ENCODE results near the gene WRAP73. TPM values are rescaled to one million over a fixed set of nuclear protein-coding genes. Genes with fewer than 3 reads are reported as not detected.

Gene WRAP73
- polyA plus RNA-seq, 3 donors, result 26.1 to 64.9 (median 33.2) TPM

- Histone ChIP-seq H3K79me2 (ENCODE audit: insufficient read depth, low read length) (no peaks in the 10 kb centered on the region), H3K4me2 (replicated peaks; ENCODE audit: extremely low read depth, low read length, poor library complexity, severe bottlenecking) (no peak overlapping the region), H4K20me1 (ENCODE audit: insufficient read depth, low read length) (no peaks in the 10 kb centered on the region), H2AFZ (ENCODE audit: insufficient read depth, low read depth, low read length, poor library complexity, severe bottlenecking) (no peak overlapping the region), H3K4me1 (ENCODE audit: control insufficient read depth in 1 of 2, insufficient read depth in 2 of 2, low read length in 2 of 2) (peaks cover 3 to 10% of the 10 kb centered on the region in 2 donors), H3K4me3 (replicated peaks in 1 of 3; ENCODE audit: low read depth in 2 of 3, low read length in 3 of 3) (no peak overlapping the region), H3K9ac (ENCODE audit: insufficient read depth, low read length, poor library complexity, severe bottlenecking) (no peak overlapping the region), H3K27ac (ENCODE audit: low read depth in 1 of 2, low read length in 2 of 2) (no peak overlapping the region), H3K9me3 (replicated peaks in 1 of 2; ENCODE audit: control insufficient read depth in 1 of 2, insufficient read depth in 1 of 2, low read length in 2 of 2) (no peaks in the 10 kb centered on the region), H3K27me3 (ENCODE audit: control insufficient read depth in 2 of 2, insufficient read depth in 2 of 2, low read length in 2 of 2) (peaks cover 0 to 6% of the 10 kb centered on the region in 2 donors), H3K36me3 (replicated peaks in 1 of 2; ENCODE audit: control insufficient read depth in 1 of 2, insufficient read depth in 2 of 2, low read length in 2 of 2) (no peaks in the 10 kb centered on the region)
- no peaks in the 10 kb centered on the region for H3K36me3 Mint-ChIP-seq
- no peak overlapping the region for H3K4me3 Mint-ChIP-seq
- no peak overlapping the region for H3K27ac Mint-ChIP-seq
- TF ChIP-seq CTCF (IDR thresholded peaks at IDR 0.05), result no peak
- DNase-seq, result no peak
- H3K4me1 Mint-ChIP-seq, result peaks cover 8% of the 10 kb centered on the region
- peaks cover 7 to 19% (median 18%) of the 10 kb centered on the region in 3 donors for H3K27me3 Mint-ChIP-seq (ENCODE audit: low read depth in 3 of 3)
- 95% methylated on average over 23 of the region's 29 CpGs for WGBS (ENCODE audit: insufficient coverage)
- peaks cover 0 to 3% (median 0%) of the 10 kb centered on the region in 7 donors for H3K9me3 Mint-ChIP-seq
- intact Hi-C loops (cut with micrococcal nuclease), result no loop called here
These were observed 48.9 kb upstream of the WRAP73 start for GRCh38 chr1:3698660-3699408.

DNA sequence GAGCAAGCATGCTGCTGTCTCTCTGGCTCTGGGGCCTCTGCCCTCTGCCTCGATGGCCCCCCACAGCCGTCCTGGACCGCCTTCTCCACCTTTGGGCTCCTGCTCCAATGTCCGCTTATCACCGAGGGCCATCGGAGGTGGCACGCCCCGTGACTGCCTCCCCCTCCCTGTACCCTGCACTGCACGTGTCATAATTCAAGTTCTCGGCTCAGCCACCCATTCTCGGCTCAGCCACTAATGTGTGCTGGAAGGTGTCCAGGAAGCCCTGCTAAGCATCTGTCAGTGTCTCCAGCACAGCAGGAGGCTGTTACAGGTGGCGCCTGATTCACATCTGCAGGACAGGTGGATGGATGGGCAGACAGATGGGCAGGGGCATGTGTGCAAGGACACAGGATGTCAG lies 47.9 kb upstream of the WRAP73 start:
- H3K4me3 Mint-ChIP-seq, result no peak overlapping the region
- Histone ChIP-seq H3K27ac (ENCODE audit: low read depth in 1 of 2, low read length in 2 of 2) (no peak overlapping the region), H3K4me3 (replicated peaks in 1 of 3; ENCODE audit: low read depth in 2 of 3, low read length in 3 of 3) (no peak overlapping the region), H3K9me3 (replicated peaks in 1 of 2; ENCODE audit: control insufficient read depth in 1 of 2, insufficient read depth in 1 of 2, low read length in 2 of 2) (no peaks in the 10 kb centered on the region), H2AFZ (ENCODE audit: insufficient read depth, low read depth, low read length, poor library complexity, severe bottlenecking) (no peak overlapping the region), H3K9ac (ENCODE audit: insufficient read depth, low read length, poor library complexity, severe bottlenecking) (no peak overlapping the region), H3K79me2 (ENCODE audit: insufficient read depth, low read length) (no peaks in the 10 kb centered on the region), H4K20me1 (ENCODE audit: insufficient read depth, low read length) (no peaks in the 10 kb centered on the region), H3K4me1 (ENCODE audit: control insufficient read depth in 1 of 2, insufficient read depth in 2 of 2, low read length in 2 of 2) (peaks cover 3 to 10% of the 10 kb centered on the region in 2 donors), H3K4me2 (replicated peaks; ENCODE audit: extremely low read depth, low read length, poor library complexity, severe bottlenecking) (no peak overlapping the region), H3K27me3 (ENCODE audit: control insufficient read depth in 2 of 2, insufficient read depth in 2 of 2, low read length in 2 of 2) (no peaks in the 10 kb centered on the region), H3K36me3 (replicated peaks in 1 of 2; ENCODE audit: control insufficient read depth in 1 of 2, insufficient read depth in 2 of 2, low read length in 2 of 2) (no peaks in the 10 kb centered on the region)
- no peak overlapping the region for H3K27ac Mint-ChIP-seq
- peaks cover 8% of the 10 kb centered on the region for H3K4me1 Mint-ChIP-seq
- intact Hi-C loops (cut with micrococcal nuclease), result loop anchor here in 1 of 2 donors (2.0 kb wide), 1 partner anchor 19 kb away; no protein-coding TSS in a partner anchor
- H3K27me3 Mint-ChIP-seq (ENCODE audit: low read depth in 3 of 3), result peaks cover 7 to 16% (median 10%) of the 10 kb centered on the region in 3 donors
- no peaks in the 10 kb centered on the region for H3K36me3 Mint-ChIP-seq
- H3K9me3 Mint-ChIP-seq, result peaks cover 0 to 3% (median 0%) of the 10 kb centered on the region in 7 donors
- WGBS (ENCODE audit: insufficient coverage), result 92% methylated on average over 7 of the region's 12 CpGs
- no peak for DNase-seq
- TF ChIP-seq CTCF (IDR thresholded peaks at IDR 0.05), result no peak

Measured in CD14-positive monocyte (primary cell).